BE2C (cell line): ENCODE data around the gene VANGL2.

Source experiments
- DNase-seq: peaks from one replicate; pipeline ENCODE4 v3.0.0-alpha.2; 2020
- H3K27me3 ChIP-seq: fragments of 250-450 bp; sonication (Bioruptor Pico); 2 replicates; pipeline ENCODE4 v1.5.1; 2020; ENCODE audit warnings: mild to moderate bottlenecking
- H3K36me3 ChIP-seq: fragments of 250-450 bp; sonication (Bioruptor Pico); 2 replicates; pipeline ENCODE4 v1.5.1; 2020; ENCODE audit warnings: mild to moderate bottlenecking
- H3K4me1 ChIP-seq: fragments of 250-450 bp; sonication (Bioruptor Pico); 2 replicates; pipeline ENCODE4 v1.5.1; 2020
- H3K4me3 ChIP-seq: 2 replicates; pipeline ENCODE4 v1.5.1; 2011; ENCODE audit warnings: low read depth, low read length
- H3K9me3 ChIP-seq: fragments of 250-450 bp; sonication (Bioruptor Pico); 2 replicates; pipeline ENCODE4 v1.5.1; 2020
- TF ChIP-seq, protein P1 (sequence below): IDR thresholded peaks from 2 replicates; pipeline ENCODE4 v1.5.1; 2012; ENCODE audit warnings: mild to moderate bottlenecking, low read depth, low read length

The VANGL2 gene

DNA sequence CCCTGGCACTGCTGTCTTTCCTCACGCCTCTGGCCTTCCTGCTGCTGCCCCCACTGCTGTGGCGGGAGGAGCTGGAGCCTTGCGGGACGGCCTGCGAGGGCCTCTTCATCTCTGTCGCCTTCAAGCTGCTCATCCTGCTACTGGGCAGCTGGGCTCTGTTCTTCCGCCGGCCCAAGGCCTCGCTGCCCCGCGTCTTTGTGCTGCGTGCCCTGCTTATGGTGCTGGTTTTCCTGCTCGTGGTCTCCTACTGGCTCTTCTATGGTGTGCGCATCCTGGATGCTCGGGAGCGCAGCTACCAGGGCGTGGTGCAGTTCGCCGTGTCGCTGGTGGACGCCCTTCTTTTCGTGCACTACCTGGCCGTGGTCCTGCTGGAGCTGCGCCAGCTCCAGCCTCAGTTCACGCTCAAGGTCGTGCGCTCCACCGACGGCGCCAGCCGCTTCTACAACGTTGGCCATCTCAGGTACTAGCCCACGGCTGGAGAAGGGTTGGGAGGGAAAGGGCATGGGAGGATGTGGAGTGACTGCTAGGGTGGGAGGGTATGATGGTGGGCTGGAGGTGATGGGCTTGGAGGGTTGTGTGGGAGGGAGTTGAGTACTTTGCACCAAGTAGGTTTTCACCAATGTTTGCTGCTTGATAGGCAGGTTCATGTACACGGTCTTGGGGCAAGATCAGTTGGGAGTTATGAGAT is 18.9 kb downstream of the VANGL2 start:
- Histone ChIP-seq H3K4me3 (no peak overlapping the region), H3K36me3 (no peaks in the 10 kb centered on the region), H3K9me3 (no peaks in the 10 kb centered on the region), H3K4me1 (peaks cover 3% of the 10 kb centered on the region; the same call in 1 of the 2 replicates), H3K27me3 (no peaks in the 10 kb centered on the region)
- DNase-seq, result no peak
- TF ChIP-seq, protein P1, sequence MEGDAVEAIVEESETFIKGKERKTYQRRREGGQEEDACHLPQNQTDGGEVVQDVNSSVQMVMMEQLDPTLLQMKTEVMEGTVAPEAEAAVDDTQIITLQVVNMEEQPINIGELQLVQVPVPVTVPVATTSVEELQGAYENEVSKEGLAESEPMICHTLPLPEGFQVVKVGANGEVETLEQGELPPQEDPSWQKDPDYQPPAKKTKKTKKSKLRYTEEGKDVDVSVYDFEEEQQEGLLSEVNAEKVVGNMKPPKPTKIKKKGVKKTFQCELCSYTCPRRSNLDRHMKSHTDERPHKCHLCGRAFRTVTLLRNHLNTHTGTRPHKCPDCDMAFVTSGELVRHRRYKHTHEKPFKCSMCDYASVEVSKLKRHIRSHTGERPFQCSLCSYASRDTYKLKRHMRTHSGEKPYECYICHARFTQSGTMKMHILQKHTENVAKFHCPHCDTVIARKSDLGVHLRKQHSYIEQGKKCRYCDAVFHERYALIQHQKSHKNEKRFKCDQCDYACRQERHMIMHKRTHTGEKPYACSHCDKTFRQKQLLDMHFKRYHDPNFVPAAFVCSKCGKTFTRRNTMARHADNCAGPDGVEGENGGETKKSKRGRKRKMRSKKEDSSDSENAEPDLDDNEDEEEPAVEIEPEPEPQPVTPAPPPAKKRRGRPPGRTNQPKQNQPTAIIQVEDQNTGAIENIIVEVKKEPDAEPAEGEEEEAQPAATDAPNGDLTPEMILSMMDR, result no peak

DNA sequence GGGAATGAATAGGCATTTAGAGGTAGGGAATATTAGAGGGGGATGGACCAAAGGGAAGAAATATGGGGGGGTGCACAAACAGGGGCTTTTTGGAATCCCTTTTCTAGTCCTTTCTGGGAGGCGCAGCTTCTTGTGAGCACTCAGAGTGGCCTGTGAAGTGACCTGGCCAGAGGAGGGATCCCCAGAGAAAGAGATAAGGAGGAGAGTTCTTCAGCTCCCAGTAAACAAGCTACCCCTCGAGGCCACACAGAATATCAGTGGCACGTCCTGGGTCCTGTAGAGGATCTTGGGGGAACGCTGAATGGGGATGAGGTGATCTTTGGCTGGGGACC is 19.4 kb downstream of the VANGL2 start:
- no peak for DNase-seq
- H3K36me3 ChIP-seq, result no peaks in the 10 kb centered on the region
- no peaks in the 10 kb centered on the region for H3K27me3 ChIP-seq
- no peaks in the 10 kb centered on the region for H3K9me3 ChIP-seq
- peaks cover 3% of the 10 kb centered on the region; the same call in 1 of the 2 replicates for H3K4me1 ChIP-seq
- TF ChIP-seq, protein P1, result no peak
- no peak overlapping the region for H3K4me3 ChIP-seq

DNA sequence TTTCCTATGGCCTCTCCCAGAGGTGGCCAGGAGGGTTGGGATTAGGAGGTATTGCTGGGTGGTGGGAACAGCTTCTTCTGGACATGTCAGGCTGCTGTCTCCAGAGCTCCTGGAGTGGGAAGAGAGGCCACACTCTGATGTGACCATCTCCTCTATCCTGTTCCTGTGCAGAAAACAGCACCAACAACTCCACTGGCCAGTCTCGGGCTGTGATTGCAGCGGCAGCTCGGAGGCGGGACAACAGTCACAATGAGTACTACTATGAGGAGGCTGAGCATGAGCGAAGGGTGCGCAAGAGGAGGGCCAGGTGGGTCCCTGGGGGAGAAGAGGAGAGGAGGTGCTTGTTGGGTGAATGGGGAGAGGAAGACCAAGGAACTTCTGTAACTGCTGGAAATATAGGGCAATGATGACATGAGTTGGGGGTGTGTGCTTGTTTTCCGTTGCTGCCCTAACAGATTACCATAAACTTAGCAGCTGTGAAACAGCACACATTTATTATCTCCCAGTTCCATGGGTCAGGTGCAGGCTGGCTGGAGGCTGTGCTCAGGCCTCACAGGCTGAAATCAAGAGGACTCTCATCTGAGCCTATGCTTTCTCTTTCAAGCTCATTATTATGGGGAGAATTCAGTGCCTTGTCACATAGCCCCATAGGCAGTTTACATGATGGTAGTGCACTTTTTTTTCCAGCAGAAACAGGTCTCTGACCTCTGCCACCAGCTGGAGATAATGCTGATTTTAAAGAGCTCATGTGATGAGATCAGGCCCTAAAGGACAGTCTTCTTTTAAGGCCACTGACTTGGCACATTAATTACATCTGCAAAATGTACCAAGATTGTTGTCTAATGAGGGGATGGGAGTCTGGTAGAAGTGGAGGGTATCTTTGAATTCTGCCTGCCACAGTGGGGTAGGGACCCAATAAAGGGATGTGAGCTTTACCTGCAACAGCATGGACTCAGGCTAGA is 20.8 kb downstream of the VANGL2 start:
- Histone ChIP-seq H3K4me1 (peaks cover 3% of the 10 kb centered on the region; the same call in 1 of the 2 replicates), H3K27me3 (no peaks in the 10 kb centered on the region)
- no peak for DNase-seq

DNA sequence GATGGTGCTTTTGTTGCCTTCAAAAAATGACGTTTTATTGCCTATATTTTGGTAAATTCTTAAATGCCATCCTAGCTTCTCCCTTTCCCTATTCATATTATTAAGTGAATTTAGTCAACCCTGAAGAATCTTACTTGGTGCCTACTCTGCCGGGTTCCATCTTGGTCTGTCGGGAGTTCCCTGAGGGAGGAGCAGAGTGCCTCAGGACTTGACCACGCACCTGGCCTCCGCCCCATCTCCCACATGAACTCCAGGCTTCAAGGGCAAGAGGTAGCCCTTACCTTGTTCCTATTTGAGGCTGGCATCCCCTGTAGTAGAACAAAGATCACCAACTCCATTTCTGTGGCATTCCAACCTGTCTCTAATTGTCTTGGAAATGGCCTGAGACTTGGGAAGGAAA is 21.5 kb downstream of the VANGL2 start:
- DNase-seq, result no peak
- Histone ChIP-seq H3K9me3 (no peaks in the 10 kb centered on the region), H3K36me3 (no peaks in the 10 kb centered on the region), H3K4me1 (peaks cover 3% of the 10 kb centered on the region; the same call in 1 of the 2 replicates), H3K4me3 (no peak overlapping the region), H3K27me3 (no peaks in the 10 kb centered on the region)
- TF ChIP-seq, protein P1, result no peak

More for the DNA sequence above, 20.8 kb downstream of the VANGL2 start:
- no peaks in the 10 kb centered on the region for H3K9me3 ChIP-seq
- no peak overlapping the region for H3K4me3 ChIP-seq
- TF ChIP-seq, protein P1, result no peak
- no peaks in the 10 kb centered on the region for H3K36me3 ChIP-seq

DNA sequence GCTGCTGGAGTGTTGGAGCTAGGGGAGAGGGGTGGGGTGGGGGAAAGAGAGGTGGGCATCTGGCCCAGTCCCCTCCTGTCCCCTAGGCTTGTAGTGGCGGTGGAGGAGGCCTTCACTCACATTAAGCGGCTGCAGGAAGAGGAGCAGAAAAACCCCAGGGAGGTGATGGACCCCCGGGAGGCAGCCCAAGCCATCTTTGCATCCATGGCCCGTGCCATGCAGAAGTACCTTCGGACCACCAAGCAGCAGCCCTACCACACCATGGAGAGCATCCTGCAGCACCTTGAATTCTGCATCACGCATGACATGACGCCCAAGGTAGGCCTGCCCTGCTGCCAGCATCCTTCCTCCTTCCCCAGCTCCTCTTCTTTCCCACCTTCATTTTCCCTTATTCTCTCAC is 23.6 kb downstream of the VANGL2 start:
- Histone ChIP-seq H3K4me3 (no peak overlapping the region), H3K9me3 (no peaks in the 10 kb centered on the region), H3K27me3 (no peaks in the 10 kb centered on the region), H3K4me1 (peaks cover 3% of the 10 kb centered on the region; the same call in 1 of the 2 replicates), H3K36me3 (no peaks in the 10 kb centered on the region)
- no peak for DNase-seq
- TF ChIP-seq, protein P1, result no peak
